Activated T-cell treated with anti-CD3 and anti-CD28 coated beads for 24 hours (primary cell): Measurements from ENCODE around the gene HIVEP1.

Experiments used
- DNase-seq: peaks from one replicate; pipeline ENCODE4 v3.0.0-alpha.2; 2020; ENCODE audit warnings: low read depth

HIVEP1 gene

GRCh38 chr6:12020187-12020791 is 8.2 kb downstream of the HIVEP1 start:
- DNase-seq: no peak

DNA sequence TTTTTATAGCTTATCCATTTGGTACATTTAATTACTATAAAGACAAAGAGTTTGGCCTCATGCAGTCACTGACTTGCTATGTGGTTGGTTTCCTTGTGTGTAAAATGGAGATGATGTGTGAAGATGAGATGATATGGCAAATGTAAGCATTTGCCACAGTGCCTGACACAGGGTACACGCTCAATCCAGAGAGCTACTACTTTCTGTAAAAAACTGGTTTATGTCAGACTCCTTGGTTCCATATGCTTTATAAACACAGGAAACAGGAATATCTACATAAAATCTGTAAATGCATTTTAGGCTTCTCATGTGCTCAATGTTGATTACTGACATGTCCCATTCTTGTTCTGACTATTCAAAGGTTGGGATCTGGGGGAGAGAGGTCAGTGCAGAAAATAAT is 10.4 kb downstream of the HIVEP1 start:
- DNase-seq: no peak

DNA sequence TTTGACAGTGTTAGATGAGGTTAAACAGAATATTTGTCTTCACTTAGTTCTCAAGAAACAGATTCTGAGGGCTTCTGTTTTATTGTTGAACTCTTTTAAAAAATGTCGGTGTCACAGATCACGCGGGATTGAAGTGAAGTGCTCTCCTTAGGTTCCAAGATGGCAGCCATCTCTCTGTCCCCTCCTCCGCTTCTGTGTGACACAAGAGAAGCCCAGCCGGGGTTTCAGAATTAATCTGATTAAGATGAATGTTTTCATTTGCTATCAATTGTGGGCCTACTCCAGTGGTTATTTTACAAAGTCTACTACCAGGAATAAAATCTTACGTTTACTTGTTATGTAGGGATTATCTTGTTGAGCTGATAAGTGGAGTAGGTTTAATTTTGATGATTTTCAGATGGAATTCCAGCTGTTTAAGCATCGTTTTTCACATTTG is 10.9 kb downstream of the HIVEP1 start:
- no peak for DNase-seq

GRCh38 chr6:12024216-12024615 is 12.1 kb downstream of the HIVEP1 start:
- no peak for DNase-seq

GRCh38 chr6:12024699-12025434 is 12.8 kb downstream of the HIVEP1 start:
- no peak for DNase-seq

- DNase-seq: no peak
Measured at GRCh38 chr6:12026120-12026519, 14.0 kb downstream of the HIVEP1 start.

DNA sequence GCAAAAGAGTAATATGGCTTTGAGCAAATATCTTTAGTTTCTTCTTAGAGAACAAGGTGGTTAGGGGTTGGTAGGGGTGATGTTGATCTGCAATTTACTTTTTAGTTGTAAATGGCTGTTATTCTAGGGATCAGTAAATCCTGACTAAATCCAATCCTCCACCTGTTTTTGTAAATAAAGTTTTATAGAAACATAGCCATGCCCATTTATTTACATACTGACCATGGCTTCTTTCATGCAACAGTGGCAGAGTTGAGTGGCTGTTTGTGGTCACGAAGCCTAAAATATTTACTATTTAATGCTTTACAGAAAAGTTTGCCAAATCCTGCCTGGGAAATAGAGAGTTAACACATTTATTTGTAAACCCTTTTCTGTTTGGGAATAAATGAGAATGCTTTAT is 14.7 kb downstream of the HIVEP1 start:
- no peak for DNase-seq

GRCh38 chr6:12028213-12028612 is 16.1 kb downstream of the HIVEP1 start:
- no peak for DNase-seq

GRCh38 chr6:12029979-12030737 is 18.0 kb downstream of the HIVEP1 start:
- DNase-seq: no peak

DNA sequence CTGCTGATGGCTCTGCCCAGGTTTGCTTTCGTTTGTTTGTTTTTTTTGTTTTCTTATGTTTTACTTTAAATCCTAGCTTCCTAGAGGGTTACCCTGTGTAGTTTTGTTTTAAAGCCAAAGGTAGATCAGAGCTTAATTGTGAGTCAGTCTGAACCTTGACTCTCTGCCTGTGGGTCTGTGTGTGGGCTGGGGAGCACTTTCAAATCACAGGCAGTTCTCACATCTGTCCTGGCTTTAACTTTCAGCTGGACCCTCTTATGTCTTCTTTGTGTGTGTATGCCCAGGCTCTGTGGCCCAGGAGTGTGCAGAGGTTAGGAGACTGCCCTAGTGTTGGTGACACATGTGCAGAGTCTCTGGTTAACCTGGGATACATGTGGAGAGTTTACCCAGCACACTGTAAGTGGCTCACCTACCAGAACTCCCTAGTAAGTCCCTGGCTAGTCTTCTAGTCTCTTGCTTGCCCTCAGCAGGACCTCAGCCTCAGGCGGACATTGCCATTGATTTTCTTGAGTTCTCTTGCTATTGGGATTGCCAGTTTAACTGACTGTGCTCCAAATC is 19.0 kb downstream of the HIVEP1 start:
- DNase-seq: no peak

GRCh38 chr6:12032783-12033573 is 20.9 kb downstream of the HIVEP1 start:
- DNase-seq: no peak

DNA sequence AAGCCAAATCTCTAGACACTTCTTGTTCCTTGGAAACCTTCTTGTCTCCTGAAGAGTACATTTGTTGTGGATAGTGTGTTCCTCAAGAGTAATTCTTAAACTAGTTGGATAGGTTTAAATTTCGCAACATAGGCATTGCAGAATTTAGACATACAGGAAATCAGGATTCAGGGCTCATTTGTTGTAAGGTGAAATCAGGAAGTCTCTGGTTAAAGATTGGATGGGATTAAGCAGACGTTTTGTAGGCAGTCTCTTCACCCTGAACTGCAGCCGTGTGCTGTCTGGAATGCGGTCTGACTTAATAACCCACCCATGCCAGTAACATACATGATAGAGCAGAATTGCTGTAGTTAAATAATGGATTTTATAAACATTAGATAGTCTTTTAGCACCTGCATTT is 21.7 kb downstream of the HIVEP1 start:
- DNase-seq: no peak

DNA sequence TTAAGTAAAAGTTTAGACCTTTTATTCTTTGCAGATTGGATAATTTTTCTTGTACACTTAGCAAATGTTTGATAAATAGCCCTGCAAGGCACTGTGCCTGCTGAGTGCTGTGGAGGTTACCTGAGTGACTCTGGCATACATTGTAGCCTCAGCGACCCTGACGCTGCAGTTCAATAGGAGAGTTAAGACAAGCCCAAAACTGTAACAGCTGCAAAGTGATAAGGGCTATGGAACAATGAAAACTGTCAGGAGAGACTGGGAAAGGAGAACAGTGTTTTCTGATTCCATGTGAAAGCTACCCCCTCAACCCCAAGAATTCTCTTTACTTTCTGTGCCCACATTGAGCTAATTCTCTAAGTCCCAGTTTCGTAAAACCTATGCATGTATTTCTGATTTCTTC is 22.2 kb downstream of the HIVEP1 start:
- DNase-seq: no peak

- no peak for DNase-seq
Measured at GRCh38 chr6:12034837-12035236, 22.7 kb downstream of the HIVEP1 start.

DNA sequence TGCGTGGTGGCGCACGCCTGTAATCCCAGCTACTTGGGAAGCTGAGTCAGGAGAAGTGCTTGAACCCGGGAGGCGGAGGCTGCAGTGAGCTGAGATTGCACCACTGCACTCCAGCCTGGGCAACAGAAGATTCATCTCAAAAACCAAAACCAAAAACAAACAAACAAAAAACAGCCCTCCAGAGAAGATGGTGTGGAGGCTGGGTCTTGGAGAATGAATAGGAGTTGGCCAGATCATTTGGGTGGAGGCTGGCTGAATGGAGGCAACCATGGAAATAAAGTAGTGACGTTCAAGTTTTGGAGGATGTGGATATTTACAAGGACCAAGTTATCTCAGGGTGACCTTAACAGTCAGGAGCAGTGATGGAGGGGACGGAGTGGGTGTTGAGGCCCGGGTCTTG is 24.7 kb downstream of the HIVEP1 start:
- no peak for DNase-seq

DNA sequence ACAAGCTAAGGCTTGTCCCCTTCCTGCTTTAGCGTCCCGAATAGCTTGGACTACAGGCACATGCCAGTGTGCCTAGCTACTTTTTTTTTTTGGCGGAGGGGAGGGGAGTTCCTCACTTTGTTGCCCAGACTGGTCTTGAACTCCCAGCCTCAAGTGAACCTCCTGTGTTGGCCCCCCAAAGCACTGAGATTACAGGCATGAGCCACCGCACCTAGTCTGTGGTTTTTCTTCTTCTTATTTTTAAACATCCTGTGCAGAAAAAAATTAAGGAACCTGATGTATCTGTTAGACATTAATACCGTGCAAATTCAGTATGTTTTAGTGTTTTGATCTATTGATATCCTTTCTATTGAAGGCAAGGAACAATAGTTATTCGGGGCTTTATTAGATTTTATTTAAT is 25.7 kb downstream of the HIVEP1 start:
- no peak for DNase-seq

DNA sequence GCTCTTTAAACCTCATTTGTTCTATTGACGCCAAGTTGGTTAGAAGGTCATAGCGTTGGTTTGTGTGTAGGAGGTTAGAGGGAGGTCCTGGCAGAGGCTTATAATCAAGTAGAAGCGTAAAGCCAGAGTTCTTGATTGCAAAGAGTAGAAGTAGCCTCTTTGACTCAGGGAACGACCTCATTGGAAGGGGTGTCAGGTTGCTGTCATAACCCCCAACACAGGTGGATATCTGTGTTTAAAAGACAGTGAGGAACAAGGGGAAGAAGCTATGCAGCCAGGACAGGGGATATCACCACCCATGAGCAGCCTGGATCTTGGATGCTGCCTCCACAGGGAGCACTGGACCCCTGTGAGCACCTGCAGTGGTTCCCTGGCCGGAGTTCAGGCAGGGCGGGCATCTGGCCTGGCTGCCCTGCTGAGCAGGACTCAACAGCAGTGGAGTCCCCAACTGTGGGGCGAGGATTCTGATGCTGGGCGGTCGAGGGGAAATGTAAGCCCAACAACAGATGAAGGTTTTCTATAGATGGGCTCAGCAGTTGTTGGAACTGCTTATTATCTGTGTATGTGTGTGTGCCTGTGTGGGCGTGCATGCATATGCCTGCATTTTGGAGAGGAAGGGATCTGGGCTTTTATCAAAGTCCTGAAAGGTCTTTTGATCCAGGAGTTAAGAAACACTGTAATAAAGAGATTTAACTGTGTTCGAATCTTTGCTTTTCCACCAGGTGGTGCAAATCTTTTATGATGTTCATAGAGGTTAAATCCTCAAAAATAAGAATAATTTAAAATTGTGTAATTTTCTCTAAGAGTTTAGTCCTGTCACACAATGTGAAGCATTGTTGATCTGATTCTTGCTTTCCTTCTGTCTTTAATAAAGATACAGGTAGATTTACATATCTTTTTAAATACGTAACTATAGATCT is 27.7 kb downstream of the HIVEP1 start:
- no peak for DNase-seq

- no peak for DNase-seq
Measured at GRCh38 chr6:12047304-12047703, 35.2 kb downstream of the HIVEP1 start.

- DNase-seq: no peak
Measured at GRCh38 chr6:12047792-12048432, 35.8 kb downstream of the HIVEP1 start.

GRCh38 chr6:12048609-12049008 is 36.5 kb downstream of the HIVEP1 start:
- no peak for DNase-seq
